GM21360 (cell line): ENCODE results near the gene RAB4B.
A peak's percentile ranks its signal among the peaks of the same experiment; 100 is the strongest.
"Not testable (repeated sequence)": the region's sequence is repeated elsewhere in the genome, so short reads cannot be mapped to it uniquely, and the experiment has no call there.

Source experiments
- ATAC-seq: cut with Tn5 transposase; IDR thresholded peaks from one replicate; pipeline ENCODE4 v1.9.1; 2021; ENCODE audit warnings: mild to moderate bottlenecking, moderate library complexity; ENCODE audit not compliant: unreplicated experiment

The RAB4B gene, protein sequence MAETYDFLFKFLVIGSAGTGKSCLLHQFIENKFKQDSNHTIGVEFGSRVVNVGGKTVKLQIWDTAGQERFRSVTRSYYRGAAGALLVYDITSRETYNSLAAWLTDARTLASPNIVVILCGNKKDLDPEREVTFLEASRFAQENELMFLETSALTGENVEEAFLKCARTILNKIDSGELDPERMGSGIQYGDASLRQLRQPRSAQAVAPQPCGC

DNA sequence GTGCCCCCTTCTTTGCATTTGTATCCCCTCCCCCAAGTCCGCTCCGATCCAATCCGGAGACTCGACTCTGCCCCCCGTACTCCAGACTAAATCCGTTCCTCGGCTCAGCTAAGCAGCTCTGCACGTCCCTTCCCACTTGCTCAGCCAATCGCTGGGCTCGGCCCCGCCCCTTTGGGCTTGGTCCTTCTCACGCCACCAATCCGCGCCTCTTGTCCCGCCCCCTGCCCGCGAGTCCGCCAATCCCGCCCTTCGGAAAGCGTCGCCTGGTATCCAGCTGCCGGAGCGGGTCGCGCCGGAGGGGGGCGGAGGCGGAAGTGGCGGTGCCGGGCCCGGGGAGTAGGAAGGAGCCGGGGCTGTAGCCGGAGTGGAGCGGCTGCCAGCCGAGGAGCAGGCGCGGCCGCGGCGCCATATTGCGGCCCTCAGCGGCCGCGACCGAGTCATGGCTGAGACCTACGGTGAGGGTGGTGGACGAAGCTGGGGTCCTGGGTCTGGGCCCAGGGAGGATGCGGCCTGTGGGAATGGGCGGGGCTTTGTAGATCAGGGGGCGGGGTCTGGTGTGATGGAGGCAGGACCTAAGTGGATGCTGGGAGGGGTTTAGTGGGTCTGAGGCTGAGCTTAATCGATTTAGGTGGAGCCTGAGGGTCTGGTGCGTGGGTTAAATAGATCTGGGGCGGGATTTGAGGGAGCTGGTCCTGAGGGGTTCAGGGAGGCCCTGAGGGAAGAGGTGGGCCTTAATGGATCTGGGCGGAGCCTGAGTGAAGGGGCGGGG lies at the start of gene RAB4B:
RAB4B (plus strand) TSS at position 311 of the 769 bp plus-strand sequence; CDS start at position 440, 129 bp downstream.
- ATAC-seq: peak; percentile 52

DNA sequence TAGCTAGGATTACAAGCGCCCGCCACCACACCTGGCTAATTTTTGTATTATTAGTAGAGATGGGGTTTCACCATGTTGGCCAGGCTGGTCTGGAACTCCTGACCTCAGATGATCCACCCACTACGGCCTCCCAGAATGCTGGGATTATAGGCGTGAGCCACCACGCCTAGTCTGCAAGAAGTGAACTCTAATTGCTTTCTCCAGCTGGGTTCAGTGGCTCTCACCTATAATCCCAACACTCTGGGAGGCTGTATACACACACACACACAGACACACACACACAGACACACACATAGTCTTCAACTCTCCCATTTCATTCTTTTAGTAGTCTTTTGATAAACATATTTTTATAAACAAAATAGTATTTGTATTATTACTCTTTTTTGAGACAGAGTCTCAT lies 48.0 kb upstream of the RAB4B start:
- ATAC-seq: not testable (repeated sequence)

DNA sequence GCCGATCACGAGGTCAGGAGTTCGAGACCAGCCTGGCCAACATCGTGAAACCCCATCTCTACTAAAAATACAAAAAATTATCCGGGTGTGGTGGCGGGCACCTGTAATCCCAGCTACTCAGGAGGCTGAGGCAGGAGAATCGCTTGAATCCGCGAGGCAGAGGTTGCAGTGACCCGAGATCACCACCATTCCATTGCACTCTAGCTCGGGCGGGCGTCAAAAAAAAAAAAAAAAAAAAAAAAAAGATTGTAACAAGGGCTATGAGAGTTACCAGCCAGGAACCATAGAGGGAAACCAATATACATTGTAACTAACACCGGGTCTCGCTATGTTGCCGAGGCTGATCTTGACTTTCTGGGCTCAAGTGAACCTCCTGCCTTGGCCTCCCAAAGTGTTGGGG lies 45.7 kb upstream of the RAB4B start:
- not testable (repeated sequence) for ATAC-seq

DNA sequence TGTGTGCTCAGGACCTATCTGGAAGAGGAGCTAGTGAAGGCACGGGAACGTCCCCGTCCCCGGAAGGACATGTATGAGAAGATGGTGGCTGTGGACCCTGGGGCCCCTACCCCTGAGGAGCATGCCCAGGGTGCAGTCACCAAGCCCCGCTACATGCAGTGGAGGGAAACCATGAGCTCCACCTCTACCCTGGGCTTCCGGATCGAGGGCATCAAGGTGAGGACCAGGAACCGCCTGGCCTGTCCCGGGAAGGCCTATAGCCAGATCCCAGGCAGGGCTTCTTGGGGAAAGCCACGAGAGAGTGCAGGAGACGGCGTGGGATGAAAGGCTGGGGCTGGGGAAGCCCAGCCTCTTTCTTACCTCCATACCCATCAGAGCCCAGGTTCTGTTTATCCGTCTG lies 44.9 kb upstream of the RAB4B start:
- ATAC-seq: no peak

DNA sequence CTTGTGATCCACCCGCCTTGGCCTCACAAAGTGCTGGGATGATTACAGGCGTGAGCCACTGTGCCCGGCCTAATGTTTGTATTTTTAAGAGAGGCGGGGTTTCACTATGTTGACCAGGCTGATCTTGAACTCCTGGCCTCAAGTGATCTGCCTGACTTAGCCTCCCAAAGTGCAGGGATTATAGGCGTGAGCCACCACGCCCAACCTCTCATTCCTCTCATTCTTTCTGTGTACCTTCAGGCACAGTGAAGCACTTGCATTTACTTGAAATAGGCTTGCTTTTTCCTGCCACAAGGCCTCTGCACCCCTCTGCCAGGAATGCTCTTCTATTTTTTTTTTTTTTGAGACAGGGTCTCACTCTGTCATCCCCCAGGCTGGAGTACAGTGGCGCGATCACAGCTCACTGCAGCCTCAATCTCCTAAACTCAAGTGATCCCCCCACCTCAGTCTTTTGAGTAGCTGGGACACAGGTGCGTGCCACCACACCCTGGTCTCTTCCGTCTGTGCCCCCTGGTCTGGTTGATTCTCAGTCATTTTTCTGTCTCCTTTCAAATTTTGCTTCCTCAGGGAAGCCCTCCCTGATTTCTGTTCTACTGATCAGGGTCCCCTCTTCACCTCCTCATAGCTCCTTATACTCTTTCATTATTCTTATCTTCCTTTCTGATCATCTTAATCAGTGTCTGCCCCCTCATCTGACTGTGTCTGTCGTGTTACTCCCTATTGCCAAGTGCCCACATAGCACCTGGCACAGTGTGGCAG lies 42.9 kb upstream of the RAB4B start:
- no peak for ATAC-seq

DNA sequence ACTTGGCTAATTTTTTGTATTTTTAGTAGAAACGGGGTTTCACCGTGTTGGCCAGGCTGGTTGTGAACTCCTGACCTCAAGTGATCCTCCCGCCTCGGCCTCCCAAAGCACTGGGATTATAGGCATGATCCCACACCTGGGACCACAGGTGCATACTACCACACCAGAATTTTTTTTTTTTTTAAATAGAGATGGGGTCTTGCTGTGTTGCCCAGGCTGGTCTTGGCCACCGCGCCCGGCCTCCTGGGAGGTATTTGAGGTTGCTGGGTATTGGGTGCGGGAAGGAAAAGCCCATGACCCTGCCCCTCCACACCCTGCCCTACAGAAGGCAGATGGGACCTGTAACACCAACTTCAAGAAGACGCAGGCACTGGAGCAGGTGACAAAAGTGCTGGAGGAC lies 41.4 kb upstream of the RAB4B start:
- no peak for ATAC-seq

DNA sequence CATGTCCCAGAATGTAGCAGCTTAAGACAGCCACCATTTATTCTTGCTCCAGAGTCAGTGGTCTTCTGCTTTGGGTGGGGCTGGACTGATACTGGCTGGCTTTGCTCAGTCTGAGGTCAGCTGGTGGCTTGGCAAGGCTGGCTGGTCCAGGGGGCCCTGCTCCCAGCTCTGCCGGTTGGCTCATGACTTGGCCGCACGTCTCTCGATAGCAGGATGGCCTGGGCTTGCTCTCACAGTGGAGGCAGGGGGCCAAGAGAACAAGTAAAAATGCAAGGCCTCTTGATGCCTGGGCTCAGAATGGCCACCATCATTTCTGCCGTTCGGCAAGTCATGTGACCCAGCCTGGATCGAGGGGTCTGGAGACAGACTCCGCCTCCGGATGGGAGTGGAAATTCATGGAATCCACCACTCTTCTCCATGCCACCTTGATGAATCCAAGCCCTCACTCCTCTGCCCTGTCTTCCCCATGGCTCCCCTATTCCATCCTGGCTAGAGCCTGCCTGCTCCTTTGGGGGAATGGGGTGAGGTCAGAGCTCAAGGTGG lies 40.9 kb upstream of the RAB4B start:
- no peak for ATAC-seq

DNA sequence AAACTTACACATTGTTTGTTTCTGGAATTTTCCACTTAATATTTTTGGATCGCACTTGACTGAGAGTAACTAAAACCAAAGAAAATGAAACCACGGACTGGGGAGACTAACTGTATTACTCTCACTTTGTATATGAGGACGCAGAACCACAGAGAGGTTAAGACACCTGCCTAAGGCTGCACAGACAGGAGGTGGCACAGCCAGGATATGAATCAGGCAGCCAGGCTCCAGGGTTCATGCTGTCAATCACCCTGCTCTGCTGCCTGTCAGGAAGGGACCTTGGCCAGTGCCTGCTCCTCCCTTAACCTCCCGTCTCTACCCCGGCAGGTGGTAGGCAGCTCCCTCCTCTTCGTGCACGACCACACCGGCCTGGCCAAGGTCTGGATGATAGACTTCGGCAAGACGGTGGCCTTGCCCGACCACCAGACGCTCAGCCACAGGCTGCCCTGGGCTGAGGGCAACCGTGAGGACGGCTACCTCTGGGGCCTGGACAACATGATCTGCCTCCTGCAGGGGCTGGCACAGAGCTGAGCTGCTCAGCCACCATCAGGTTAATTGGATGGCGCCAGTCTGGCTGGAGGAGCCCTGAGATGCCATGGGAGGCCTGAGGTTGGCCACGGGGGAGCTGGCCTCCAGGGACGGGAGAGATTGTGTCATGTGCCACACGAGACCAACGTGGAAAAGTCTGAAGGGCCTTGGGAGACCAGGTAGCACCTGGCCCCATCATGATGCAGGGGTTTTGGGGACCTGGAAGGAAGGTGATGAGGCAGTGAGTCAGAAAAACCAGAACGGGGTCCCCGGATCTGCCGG lies 38.8 kb upstream of the RAB4B start:
- no peak for ATAC-seq

DNA sequence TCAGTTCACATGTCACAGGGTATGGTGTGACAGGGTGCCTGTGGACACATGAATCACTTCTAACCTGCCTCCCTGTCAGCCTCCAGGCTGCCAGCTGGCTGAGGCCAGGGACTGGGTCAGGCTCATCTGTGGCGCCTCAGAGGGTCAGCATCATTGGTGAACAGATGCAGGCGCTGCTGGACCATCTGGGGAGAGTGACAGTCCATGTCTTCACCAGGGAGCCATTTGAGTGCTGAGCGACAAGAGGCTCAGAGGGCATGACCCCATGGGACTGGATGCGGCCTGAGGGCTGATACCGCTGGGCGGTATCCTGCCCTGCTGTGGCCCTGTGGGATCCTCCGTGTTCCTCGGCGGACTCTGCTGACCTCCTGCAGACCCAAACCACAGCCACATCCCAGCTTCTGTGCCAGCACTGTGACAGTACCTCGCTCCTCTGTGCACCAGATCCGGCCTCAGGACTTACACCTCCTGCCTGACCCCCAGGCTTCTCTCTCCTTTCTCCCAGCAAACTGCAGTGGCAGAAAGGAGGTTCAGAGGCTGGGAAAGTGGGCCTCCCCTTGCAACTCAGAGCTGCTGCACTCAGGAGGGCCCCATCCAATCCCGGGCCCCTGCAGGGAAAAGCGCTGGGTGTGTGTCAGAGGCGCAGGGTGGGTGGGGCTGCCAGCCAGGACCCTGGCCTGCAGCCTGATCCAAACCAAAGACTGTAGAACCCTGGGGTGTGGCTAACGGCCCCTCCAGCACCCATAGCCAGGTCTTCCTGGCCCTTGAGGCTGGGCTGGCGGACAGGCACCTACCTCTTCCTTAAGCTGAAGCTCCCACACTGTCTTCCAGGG lies 38.0 kb upstream of the RAB4B start:
- no peak for ATAC-seq

DNA sequence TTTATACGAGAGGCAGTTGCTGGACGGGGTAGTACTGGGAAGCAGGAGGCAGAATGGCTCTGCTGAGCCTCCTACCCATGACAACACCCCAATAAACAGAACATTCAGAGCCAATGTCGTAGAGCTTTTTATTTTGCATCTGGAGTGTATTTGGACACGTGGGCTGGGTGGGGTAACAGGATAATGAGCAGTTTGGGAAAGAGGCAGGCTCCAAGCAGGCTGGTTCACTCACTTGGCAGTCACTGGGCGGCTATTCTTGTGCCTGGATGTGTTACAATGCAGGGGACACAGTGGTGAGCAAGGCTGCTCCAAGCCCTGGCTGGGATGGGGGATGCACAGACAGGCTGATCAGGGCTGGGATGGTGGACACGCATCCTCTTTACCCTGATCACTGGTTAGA lies 37.3 kb upstream of the RAB4B start:
- ATAC-seq: no peak

DNA sequence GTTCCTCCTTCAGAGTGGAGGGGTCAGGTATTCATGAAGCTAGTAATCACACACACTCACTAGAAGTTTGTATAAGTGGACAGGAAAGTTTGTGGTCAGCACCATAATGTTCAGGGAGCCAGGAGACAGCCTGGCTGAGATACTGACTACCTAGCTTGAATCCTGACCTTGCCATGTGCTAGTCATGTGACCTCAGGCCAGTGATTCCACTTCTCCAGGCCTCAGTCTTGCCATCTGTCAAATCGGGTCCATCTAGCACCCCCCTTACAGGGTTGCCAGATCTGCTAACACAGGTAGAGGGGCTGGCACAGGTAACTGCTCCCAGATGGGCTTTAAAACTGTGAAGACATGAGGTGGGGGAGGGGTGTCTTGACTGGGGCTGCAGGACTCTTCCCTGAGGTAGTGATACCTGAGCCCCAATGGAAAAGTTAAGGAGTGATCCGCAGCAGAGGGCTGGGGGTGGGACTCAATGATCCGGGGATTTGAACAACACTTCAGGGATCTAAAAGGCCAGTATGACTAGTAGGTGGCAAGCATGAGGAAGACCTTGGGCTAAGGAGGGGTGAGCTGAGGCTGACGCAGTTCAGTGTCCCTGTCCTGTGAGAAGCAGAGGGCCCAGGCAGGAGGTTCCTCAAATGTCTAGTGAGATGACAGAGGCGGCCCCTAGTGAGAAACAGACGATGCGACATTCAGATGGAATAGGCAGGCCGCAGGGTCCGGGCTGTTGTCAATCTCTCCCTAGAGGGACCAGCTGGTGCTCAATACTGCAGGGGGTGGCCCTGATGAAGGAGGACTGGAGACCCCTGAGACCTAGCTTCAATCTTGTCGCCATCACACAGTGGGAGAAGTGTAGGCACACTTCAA lies 36.3 kb upstream of the RAB4B start:
- ATAC-seq: no peak

DNA sequence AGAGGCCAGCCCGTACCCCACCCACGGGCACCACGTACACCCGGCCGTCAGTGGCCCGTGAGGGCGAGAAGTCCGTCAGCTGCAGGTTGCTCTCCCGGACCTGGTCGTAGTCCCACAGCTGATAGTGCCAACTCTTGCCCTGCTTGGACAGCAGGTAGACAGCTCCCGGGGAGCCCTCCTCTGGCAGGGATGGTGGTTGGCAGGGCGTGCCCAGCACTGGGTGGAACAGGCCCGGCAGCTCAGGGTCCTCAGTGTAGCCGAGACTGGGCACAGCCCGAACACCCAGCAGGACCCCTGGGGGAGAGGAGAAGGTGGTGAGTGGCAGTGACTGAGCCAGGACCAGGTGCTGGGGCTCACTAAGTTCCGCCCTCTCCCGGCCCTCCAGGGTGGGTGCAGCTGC lies 35.6 kb upstream of the RAB4B start:
- no peak for ATAC-seq

DNA sequence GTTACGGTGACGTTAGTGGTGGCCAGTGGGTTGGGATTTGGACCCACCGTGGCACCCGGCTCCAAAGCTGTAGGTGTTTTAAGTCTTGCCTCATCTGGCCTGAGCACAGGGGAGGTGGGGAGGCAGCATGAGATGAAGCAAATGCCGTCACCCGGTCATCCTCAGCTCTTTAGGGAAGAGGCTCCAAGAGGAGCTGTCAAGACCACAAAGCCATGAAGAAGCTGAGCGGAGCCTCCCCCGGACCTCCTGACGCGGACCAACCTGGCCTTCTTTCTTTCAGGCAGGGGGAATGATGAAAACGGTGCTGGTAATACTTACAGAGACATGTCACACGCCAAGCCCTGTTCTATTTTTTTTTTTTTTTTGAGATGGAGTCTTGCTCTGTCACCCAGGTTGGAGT lies 35.2 kb upstream of the RAB4B start:
- ATAC-seq: no peak

DNA sequence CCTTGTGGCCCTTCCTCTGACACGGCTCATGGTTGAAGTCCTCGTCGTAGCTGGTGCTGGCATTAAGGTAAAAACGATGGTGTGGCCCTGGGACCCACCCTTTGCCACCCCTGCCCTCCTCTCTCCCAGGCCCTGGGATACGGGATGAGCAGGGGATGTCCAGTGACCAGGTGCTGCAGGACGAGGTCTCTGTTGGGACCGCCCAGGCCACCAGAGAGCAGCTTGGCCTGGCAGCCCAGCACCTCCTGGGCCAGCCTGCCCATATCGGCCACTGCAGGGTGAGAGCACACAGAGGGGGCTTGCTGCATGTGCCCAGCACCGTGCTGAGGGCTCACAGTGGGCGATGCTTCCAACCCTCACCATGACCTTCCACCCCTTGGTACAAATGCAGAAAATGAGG lies 34.1 kb upstream of the RAB4B start:
- ATAC-seq: no peak

DNA sequence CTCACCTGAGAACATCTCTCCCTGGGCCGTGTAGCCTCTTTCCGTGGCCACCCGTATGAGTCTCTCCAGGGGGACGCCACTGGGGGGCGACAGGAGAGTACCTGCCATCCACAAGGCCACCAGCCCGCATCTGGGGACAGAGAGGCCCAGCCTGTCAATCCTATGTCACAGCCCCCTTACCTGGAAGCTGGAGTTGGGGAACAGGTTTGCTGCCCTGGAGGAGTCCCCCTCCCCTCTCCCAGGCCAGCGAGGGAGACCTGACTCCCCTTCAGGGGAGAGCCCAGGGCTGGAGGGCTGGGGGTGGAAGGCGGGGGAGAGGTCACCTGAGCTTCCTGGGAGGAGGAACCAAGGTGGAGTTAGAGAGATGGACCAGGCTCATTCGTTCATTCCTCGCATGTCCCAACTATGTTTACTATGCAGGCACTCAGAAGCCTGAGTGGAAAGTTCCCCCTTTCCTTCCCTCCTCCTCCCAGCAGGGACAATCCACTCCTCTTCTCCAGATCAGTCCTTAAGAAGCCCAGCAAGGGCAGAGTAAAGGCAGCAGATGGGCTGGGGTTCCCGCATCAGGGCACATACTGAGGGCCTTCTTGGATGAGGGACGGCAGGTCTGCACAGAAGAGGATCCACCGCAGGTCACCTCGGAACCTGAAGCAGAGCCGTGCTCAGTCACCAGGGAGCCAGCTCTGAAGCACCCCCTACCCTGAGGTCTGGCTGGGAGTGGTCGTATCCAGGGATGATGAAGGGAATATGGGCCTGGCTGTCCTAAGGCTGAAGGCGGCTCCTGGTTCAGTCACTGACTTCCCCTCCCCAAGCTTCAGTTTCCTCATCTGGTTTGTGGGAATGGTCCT lies 33.3 kb upstream of the RAB4B start:
- ATAC-seq: no peak

DNA sequence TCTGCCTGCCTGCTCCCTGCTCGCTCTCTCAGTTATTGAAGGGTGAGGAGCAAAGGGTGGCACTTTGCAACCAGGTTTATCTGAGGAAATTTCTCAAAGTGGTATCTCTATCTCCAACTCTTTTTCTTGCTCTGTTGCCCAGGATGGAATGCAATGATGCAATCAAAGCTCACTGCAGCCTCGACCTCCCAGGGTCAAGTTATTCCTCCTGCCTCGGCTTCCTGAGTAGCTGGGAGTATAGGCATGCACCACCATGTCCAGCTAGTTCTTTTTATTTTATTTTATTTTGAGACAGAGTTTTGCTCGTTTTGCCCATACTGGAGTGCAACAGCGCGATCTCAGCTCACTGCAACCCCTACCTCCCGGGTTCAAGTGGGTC lies 32.7 kb upstream of the RAB4B start:
- ATAC-seq: no peak

DNA sequence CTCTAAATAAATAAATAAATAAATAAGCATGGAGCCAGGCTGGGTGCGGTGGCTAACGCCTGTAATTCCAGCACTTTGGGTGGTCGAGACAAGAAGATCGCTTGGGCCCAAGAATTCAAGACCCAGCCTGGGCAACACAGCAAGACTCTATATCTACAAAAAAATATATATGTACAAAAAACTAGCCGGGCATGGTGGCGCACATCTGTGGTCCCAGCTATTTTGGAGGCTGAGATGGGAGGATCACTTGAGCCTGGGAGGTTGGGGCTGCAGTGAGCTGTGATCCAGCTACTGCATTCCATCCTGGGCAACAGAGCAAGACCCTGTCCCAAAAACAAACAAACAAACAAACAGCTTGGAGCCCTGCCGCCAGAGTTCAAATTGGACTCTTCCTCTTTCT lies 30.5 kb upstream of the RAB4B start:
- ATAC-seq: no peak
